ENCODE results near the gene SERPINC1.

DNA sequence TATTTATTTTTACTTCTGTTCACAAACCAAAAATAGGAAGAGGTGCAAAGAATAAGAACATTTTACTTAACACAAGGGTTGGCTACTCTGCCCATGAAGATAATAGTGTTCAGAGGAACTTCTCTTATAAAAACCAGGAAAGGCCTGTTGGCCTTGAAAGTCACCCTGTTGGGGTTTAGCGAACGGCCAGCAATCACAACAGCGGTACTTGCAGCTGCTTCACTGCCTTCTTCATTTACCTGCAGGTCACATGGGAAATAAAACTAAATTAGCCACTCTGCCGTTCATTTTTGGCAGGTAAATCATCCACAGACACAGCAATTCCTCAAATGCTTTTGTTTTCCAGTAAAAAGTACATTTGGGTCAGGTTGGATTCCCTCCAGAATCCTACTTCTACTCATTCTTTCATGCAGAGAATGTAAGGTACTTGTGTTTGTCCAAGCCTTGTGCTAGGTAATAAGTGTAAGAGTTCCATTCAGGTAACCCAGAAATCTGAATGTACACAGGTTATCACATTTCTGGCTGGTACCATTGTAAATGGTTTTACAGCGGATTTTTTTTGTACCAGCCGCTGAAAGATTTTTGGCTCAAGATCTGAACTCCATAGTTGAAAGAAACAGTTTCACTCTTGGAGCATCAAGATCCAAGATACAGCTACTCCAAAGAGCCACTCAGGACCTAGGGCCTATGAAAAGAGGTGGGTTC lies 13.1 kb downstream of the SERPINC1 start:
- TF ChIP-seq GATA2 (IDR thresholded peaks at IDR 0.05; ENCODE audit: low read depth, low read length), result no peak
- no peak for TF ChIP-seq GATA3 (IDR thresholded peaks at IDR 0.05; ENCODE audit: low read depth, low read length)

All from SH-SY5Y (cell line).